ENCODE measurements around the gene SIRPB1.
"Not testable (repeated sequence)": the region's sequence is repeated elsewhere in the genome, so short reads cannot be mapped to it uniquely, and the experiment has no call there.

The SIRPB1 gene

GRCh38 chr20:1587781-1588532 is 31.9 kb downstream of the SIRPB1 start:
- DNase-seq, result no peak

- DNase-seq, result no peak
These were observed 40.3 kb downstream of the SIRPB1 start for GRCh38 chr20:1579488-1579887.

- DNase-seq, result no peak
These were observed 41.9 kb downstream of the SIRPB1 start for GRCh38 chr20:1577906-1578305.

GRCh38 chr20:1577313-1577712 is 42.5 kb downstream of the SIRPB1 start:
- DNase-seq, result not testable (repeated sequence)

GRCh38 chr20:1576641-1577040 is 43.2 kb downstream of the SIRPB1 start:
- DNase-seq, result no peak

- not testable (repeated sequence) for DNase-seq
These were observed 43.8 kb downstream of the SIRPB1 start for GRCh38 chr20:1576003-1576402.

GRCh38 chr20:1571583-1571982 is 48.2 kb downstream of the SIRPB1 start:
- not testable (repeated sequence) for DNase-seq

All from SHP77 (cell line).